ENCODE data around the gene LRRC57. TPM values are rescaled to one million over a fixed set of nuclear protein-coding genes. Genes with fewer than 3 reads are reported as not detected.

Gene LRRC57
- total RNA-seq, 1 donor: 16.3 TPM

GRCh38 chr15:42533246-42533645 is 15.3 kb downstream of the LRRC57 start:
- Histone ChIP-seq H3K4me2 (ENCODE audit: insufficient read depth, low read length) (no peak overlapping the region), H3K4me1 (ENCODE audit: insufficient read depth, low read length) (no peaks in the 10 kb centered on the region), H3K9me3 (ENCODE audit: low read depth, low read length) (no peaks in the 10 kb centered on the region), H4K20me1 (ENCODE audit: insufficient read depth, low read length) (no peaks in the 10 kb centered on the region), H3K4me3 (ENCODE audit: insufficient read depth, low read length) (no peak overlapping the region), H3K27ac (ENCODE audit: low read depth, low read length) (no peak overlapping the region), H2AFZ (ENCODE audit: low read length) (no peak overlapping the region), H3K27me3 (ENCODE audit: insufficient read depth, low read length) (no peaks in the 10 kb centered on the region), H3K36me3 (ENCODE audit: insufficient read depth, low read length) (peaks cover 37% of the 10 kb centered on the region), H3K79me2 (ENCODE audit: insufficient read depth, low read length) (no peaks in the 10 kb centered on the region)
- DNase-seq (ENCODE audit: insufficient read length, low spot score, missing footprints): no peak
- no peak for TF ChIP-seq CTCF (IDR thresholded peaks at IDR 0.05; ENCODE audit: extremely low read depth, low read depth, low read length)

DNA sequence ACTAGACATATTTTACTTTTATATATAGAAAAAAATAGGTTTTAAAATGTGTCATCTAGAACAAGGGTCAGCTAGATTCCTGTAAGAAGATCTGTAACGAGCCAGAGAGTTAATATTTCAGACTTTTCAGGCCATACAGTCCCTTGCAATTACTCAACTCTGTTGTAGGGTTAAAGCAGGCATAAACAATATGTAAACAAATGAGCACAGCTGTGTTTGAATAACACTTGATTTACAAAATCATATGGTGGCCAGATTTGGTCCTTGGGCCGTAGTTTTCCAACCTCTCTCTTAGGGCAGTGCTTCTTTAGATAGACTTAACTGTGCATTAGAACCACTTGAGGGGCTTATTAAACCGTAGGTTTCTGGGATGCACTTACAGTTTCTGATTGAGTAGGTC is 19.6 kb downstream of the LRRC57 start:
- Histone ChIP-seq H3K27ac (ENCODE audit: low read depth, low read length) (no peak overlapping the region), H3K27me3 (ENCODE audit: insufficient read depth, low read length) (no peaks in the 10 kb centered on the region), H3K79me2 (ENCODE audit: insufficient read depth, low read length) (no peaks in the 10 kb centered on the region), H3K4me1 (ENCODE audit: insufficient read depth, low read length) (no peaks in the 10 kb centered on the region), H3K9me3 (ENCODE audit: low read depth, low read length) (no peaks in the 10 kb centered on the region), H3K4me3 (ENCODE audit: insufficient read depth, low read length) (no peak overlapping the region), H2AFZ (ENCODE audit: low read length) (no peak overlapping the region), H4K20me1 (ENCODE audit: insufficient read depth, low read length) (no peaks in the 10 kb centered on the region), H3K4me2 (ENCODE audit: insufficient read depth, low read length) (no peak overlapping the region), H3K36me3 (ENCODE audit: insufficient read depth, low read length) (peaks cover 49% of the 10 kb centered on the region)
- TF ChIP-seq CTCF (IDR thresholded peaks at IDR 0.05; ENCODE audit: extremely low read depth, low read depth, low read length): no peak
- no peak for DNase-seq (ENCODE audit: insufficient read length, low spot score, missing footprints)

GRCh38 chr15:42523331-42523730 is 25.3 kb downstream of the LRRC57 start:
- no peak for DNase-seq (ENCODE audit: insufficient read length, low spot score, missing footprints)
- peaks cover 46% of the 10 kb centered on the region for H3K36me3 ChIP-seq (ENCODE audit: insufficient read depth, low read length)
- H3K27me3 ChIP-seq (ENCODE audit: insufficient read depth, low read length): no peaks in the 10 kb centered on the region
- H3K79me2 ChIP-seq (ENCODE audit: insufficient read depth, low read length): no peaks in the 10 kb centered on the region
- H3K9me3 ChIP-seq (ENCODE audit: low read depth, low read length): no peaks in the 10 kb centered on the region
- TF ChIP-seq CTCF (IDR thresholded peaks at IDR 0.05; ENCODE audit: extremely low read depth, low read depth, low read length): no peak
- H3K4me3 ChIP-seq (ENCODE audit: insufficient read depth, low read length): no peak overlapping the region
- no peak overlapping the region for H2AFZ ChIP-seq (ENCODE audit: low read length)
- H4K20me1 ChIP-seq (ENCODE audit: insufficient read depth, low read length): no peaks in the 10 kb centered on the region
- no peak overlapping the region for H3K4me2 ChIP-seq (ENCODE audit: insufficient read depth, low read length)
- H3K4me1 ChIP-seq (ENCODE audit: insufficient read depth, low read length): no peaks in the 10 kb centered on the region
- H3K27ac ChIP-seq (ENCODE audit: low read depth, low read length): no peak overlapping the region

GRCh38 chr15:42511007-42511391 is 37.6 kb downstream of the LRRC57 start:
- Histone ChIP-seq H3K4me3 (ENCODE audit: insufficient read depth, low read length) (peak overlapping the region; percentile 21), H3K27ac (ENCODE audit: low read depth, low read length) (peak overlapping the region; percentile 91), H3K79me2 (ENCODE audit: insufficient read depth, low read length) (peaks cover 41% of the 10 kb centered on the region), H3K36me3 (ENCODE audit: insufficient read depth, low read length) (peaks cover 7% of the 10 kb centered on the region), H3K4me2 (ENCODE audit: insufficient read depth, low read length) (peak overlapping the region; percentile 66), H3K27me3 (ENCODE audit: insufficient read depth, low read length) (no peaks in the 10 kb centered on the region), H2AFZ (ENCODE audit: low read length) (no peak overlapping the region), H3K4me1 (ENCODE audit: insufficient read depth, low read length) (peaks cover 15% of the 10 kb centered on the region), H3K9me3 (ENCODE audit: low read depth, low read length) (no peaks in the 10 kb centered on the region), H4K20me1 (ENCODE audit: insufficient read depth, low read length) (no peaks in the 10 kb centered on the region)
- no peak for TF ChIP-seq CTCF (IDR thresholded peaks at IDR 0.05; ENCODE audit: extremely low read depth, low read depth, low read length)
- DNase-seq (ENCODE audit: insufficient read length, low spot score, missing footprints): no peak
